ENCODE measurements around the gene SLC35G2.

SLC35G2 gene

DNA sequence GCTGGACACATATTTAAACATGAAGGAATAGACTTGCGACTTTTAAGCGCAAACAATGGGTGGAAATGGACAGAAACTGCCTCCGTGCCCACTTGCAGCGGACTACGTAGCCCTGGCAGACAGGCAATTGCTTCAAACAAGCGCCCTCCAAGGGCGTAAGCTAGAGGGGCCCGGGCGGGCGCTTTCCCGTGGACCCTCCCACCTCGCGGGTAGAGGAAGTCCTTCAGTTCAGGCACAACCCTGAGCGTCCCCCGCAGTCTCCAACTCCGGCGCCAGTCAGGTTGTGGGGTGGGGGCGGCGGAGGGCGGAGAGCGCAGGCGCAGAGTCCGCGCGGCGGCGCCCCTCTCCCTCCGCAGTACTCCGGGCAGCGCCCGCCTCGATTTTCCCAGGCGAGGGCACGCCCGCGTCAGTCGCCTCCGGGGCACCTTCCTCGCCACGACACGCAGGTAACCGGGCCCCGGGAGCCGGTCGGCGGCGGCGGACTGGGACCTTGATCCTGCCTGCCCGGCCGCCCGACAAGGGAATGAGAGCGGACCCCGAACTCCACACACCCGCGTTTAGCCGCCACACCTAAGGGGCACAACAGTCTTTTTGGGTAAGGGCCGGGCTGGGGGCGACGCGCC, at the start of gene SLC35G2:
Gene SLC35G2 (plus strand): TSS at position 358 of the 623 bp plus-strand sequence. CDS start 35,335 bp downstream, outside the sequence.
- no peak for DNase-seq (ENCODE audit: low spot score)
- peak; percentile 7 for TF ChIP-seq CTCF (IDR thresholded peaks at IDR 0.05; ENCODE audit: extremely low read depth, insufficient read depth, missing control alignments)
- in situ Hi-C loops (cut with MboI; ENCODE audit: low pct_unique_long_range_greater_than_20kb, low sequenced_read_pairs, unreplicated experiment), result no loop called here

DNA sequence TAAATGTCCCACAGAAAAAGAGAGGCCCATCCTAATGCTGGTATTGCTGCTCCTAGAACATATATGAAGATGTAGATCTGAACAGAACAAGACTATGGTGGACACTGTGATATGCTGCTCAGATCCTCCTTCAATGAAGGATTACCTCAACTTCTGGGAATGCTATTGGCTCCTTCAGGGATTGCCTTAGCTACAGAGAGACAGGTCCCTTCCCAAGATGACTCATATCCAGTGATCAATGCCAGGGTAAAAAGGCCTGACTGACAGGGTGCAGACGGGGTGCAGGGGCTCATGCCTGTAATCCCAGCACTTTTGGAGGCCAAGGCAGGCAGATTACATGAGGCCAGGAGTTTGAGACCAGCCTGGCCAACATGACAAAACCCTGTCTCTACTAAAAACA, 46.2 kb upstream of the SLC35G2 start:
- DNase-seq (ENCODE audit: low spot score), result no peak
- in situ Hi-C loops (cut with MboI; ENCODE audit: low pct_unique_long_range_greater_than_20kb, low sequenced_read_pairs, unreplicated experiment), result no loop called here
- no peak for TF ChIP-seq CTCF (IDR thresholded peaks at IDR 0.05; ENCODE audit: extremely low read depth, insufficient read depth, missing control alignments)

- no peak for TF ChIP-seq CTCF (IDR thresholded peaks at IDR 0.05; ENCODE audit: extremely low read depth, insufficient read depth, missing control alignments)
- in situ Hi-C loops (cut with MboI; ENCODE audit: low pct_unique_long_range_greater_than_20kb, low sequenced_read_pairs, unreplicated experiment), result no loop called here
- no peak for DNase-seq (ENCODE audit: low spot score)
These were observed 40.1 kb upstream of the SLC35G2 start for GRCh38 chr3:136778865-136779264.

DNA sequence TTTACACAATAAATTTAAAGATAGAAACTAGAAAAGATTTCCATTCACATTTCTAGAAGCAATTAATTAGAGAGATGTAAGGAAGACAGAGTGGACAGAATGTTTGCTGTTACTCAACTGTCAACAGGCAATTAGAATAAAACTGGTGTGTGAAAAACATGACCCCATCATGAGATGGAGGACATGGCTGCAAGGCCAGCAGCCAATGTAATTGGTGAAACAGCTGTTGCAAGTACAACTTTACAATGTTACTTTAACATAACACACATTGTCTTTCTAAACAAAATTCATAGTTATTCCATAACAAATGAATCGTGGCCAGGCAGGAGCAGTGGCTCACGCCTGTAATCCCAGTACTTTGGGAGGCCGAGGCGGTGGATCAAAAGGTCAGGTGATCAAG, 38.2 kb upstream of the SLC35G2 start:
- in situ Hi-C loops (cut with MboI; ENCODE audit: low pct_unique_long_range_greater_than_20kb, low sequenced_read_pairs, unreplicated experiment), result no loop called here
- no peak for TF ChIP-seq CTCF (IDR thresholded peaks at IDR 0.05; ENCODE audit: extremely low read depth, insufficient read depth, missing control alignments)
- peak; percentile 3 for DNase-seq (ENCODE audit: low spot score)

GRCh38 chr3:136783708-136784191, 35.2 kb upstream of the SLC35G2 start:
- in situ Hi-C loops (cut with MboI; ENCODE audit: low pct_unique_long_range_greater_than_20kb, low sequenced_read_pairs, unreplicated experiment), result no loop called here
- TF ChIP-seq CTCF (IDR thresholded peaks at IDR 0.05; ENCODE audit: extremely low read depth, insufficient read depth, missing control alignments), result no peak
- DNase-seq (ENCODE audit: low spot score), result no peak

GRCh38 chr3:136787349-136787748, 31.6 kb upstream of the SLC35G2 start:
- peak; percentile 50 for DNase-seq (ENCODE audit: low spot score)
- in situ Hi-C loops (cut with MboI; ENCODE audit: low pct_unique_long_range_greater_than_20kb, low sequenced_read_pairs, unreplicated experiment), result no loop called here
- no peak for TF ChIP-seq CTCF (IDR thresholded peaks at IDR 0.05; ENCODE audit: extremely low read depth, insufficient read depth, missing control alignments)

Measured in GM13977 (cell line).